Liver (tissue), 3 donors: ENCODE results near the gene NMNAT2.

Source experiments
- EGR1 ChIP-seq, 2 donors: IDR thresholded peaks; 2 replicates each; pipeline ENCODE4 v1.6.1; 2016 to 2018; ENCODE audit warnings: antibody characterized with exemption in 2 of 2, low read depth in 2 of 2
- GABPA ChIP-seq, 2 donors: IDR thresholded peaks in 1 of 2; conservative IDR thresholded peaks in 1 of 2; 2 replicates each; pipeline ENCODE4 v1.6.1; 2016; ENCODE audit warnings: antibody characterized with exemption in 2 of 2, mild to moderate bottlenecking in 1 of 2, moderate library complexity in 1 of 2
- RXRA ChIP-seq, 2 donors: IDR thresholded peaks; 2 replicates each; pipeline ENCODE4 v1.6.1; 2017 to 2018; ENCODE audit warnings: antibody characterized with exemption in 2 of 2, mild to moderate bottlenecking in 1 of 2
- YY1 ChIP-seq: IDR thresholded peaks from 2 replicates; pipeline ENCODE4 v1.6.1; 2016; ENCODE audit warnings: antibody characterized with exemption, mild to moderate bottlenecking
- TF ChIP-seq, protein P1 (sequence below): fragments of 150-350 bp; IDR thresholded peaks from 2 replicates; pipeline ENCODE4 v1.5.1; 2017; ENCODE audit warnings: improper control_type of control experiment, low read depth, low read length; ENCODE audit not compliant: missing input control
- TF ChIP-seq, protein P2 (sequence below): IDR thresholded peaks from 2 replicates; pipeline ENCODE4 v1.6.1; 2016; ENCODE audit warnings: antibody characterized with exemption
- donor health status: healthy.
- donor health status: healthy.

DNA sequence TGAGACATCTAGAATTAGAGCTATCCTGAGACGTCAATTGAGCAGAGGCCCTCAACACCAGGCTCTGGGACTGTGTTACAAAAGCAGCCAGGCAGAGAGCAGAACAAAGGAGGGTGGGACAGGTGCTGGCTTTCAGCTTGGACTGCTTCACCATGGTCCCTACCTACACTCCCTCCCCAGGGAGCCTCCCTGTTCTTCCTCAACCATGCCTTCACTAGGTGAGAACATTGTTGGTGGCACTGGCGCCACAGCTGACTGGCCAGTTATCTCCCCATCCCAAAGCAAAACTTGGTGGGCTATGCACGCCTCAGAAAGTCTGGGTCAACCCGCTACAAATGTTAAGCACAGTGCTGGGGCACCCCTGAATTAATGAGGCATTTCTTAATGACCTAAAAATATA is 87.8 kb downstream of the NMNAT2 start:
- TF ChIP-seq, protein P1, sequence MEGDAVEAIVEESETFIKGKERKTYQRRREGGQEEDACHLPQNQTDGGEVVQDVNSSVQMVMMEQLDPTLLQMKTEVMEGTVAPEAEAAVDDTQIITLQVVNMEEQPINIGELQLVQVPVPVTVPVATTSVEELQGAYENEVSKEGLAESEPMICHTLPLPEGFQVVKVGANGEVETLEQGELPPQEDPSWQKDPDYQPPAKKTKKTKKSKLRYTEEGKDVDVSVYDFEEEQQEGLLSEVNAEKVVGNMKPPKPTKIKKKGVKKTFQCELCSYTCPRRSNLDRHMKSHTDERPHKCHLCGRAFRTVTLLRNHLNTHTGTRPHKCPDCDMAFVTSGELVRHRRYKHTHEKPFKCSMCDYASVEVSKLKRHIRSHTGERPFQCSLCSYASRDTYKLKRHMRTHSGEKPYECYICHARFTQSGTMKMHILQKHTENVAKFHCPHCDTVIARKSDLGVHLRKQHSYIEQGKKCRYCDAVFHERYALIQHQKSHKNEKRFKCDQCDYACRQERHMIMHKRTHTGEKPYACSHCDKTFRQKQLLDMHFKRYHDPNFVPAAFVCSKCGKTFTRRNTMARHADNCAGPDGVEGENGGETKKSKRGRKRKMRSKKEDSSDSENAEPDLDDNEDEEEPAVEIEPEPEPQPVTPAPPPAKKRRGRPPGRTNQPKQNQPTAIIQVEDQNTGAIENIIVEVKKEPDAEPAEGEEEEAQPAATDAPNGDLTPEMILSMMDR: no peak
- no peak for TF ChIP-seq GABPA (IDR thresholded peaks at IDR 0.05 in 1 of 2, conservative IDR thresholded peaks at IDR 0.05 in 1 of 2)
- TF ChIP-seq, protein P2, sequence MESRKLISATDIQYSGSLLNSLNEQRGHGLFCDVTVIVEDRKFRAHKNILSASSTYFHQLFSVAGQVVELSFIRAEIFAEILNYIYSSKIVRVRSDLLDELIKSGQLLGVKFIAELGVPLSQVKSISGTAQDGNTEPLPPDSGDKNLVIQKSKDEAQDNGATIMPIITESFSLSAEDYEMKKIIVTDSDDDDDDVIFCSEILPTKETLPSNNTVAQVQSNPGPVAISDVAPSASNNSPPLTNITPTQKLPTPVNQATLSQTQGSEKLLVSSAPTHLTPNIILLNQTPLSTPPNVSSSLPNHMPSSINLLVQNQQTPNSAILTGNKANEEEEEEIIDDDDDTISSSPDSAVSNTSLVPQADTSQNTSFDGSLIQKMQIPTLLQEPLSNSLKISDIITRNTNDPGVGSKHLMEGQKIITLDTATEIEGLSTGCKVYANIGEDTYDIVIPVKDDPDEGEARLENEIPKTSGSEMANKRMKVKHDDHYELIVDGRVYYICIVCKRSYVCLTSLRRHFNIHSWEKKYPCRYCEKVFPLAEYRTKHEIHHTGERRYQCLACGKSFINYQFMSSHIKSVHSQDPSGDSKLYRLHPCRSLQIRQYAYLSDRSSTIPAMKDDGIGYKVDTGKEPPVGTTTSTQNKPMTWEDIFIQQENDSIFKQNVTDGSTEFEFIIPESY: no peak
- TF ChIP-seq RXRA (IDR thresholded peaks at IDR 0.05): no peak
- no peak for TF ChIP-seq YY1
- no peak for TF ChIP-seq EGR1 (IDR thresholded peaks at IDR 0.05; ENCODE audit: low read depth in 2 of 2)
